Measurements from ENCODE around the gene TMEM52. TPM values are rescaled to one million over a fixed set of nuclear protein-coding genes. Genes with fewer than 3 reads are reported as not detected.

Gene TMEM52
- total and polyA plus RNA-seq, 2 experiments from 2014 or later = 3.6 to 5.8 TPM

GRCh38 chr1:1957533-1957961 is 38.5 kb upstream of the TMEM52 start:
- H3K9me2 ChIP-seq (replicated peaks; ENCODE audit: insufficient read depth) = no peaks in the 10 kb centered on the region
- no peaks in the 10 kb centered on the region for H3K27me3 ChIP-seq
- H3K4me2 ChIP-seq = no peak overlapping the region
- no peaks in the 10 kb centered on the region for H4K20me1 ChIP-seq (ENCODE audit: insufficient read depth, poor library complexity, severe bottlenecking)
- H2AFZ ChIP-seq = no peak overlapping the region
- no peak for TF ChIP-seq CTCF (IDR thresholded peaks at IDR 0.05; ENCODE audit: poor library complexity)
- TF ChIP-seq EZH2 (IDR thresholded peaks at IDR 0.05; ENCODE audit: borderline replicate concordance) = no peak
- no peak for TF ChIP-seq EZH2phosphoT487 (IDR thresholded peaks at IDR 0.05; ENCODE audit: low read depth, severe bottlenecking, unreplicated experiment)
- H3K4me3 ChIP-seq = no peak overlapping the region
- no peaks in the 10 kb centered on the region for H3K9me3 ChIP-seq (ENCODE audit: low read depth)
- WGBS (ENCODE audit: low lambda C conversion rate, missing lambda C conversion rate) = 81% methylated on average over 20 of the region's 22 CpGs
- no peaks in the 10 kb centered on the region for H3K79me2 ChIP-seq
- no peaks in the 10 kb centered on the region for H3K36me3 ChIP-seq (replicated peaks; ENCODE audit: insufficient read depth, low read depth)
- H3K4me1 ChIP-seq (ENCODE audit: insufficient read depth) = peaks cover 9% of the 10 kb centered on the region
- no peak for DNase-seq (ENCODE audit: low spot score)
- no peak overlapping the region for H3K27ac ChIP-seq

- no peak for TF ChIP-seq EZH2 (IDR thresholded peaks at IDR 0.05; ENCODE audit: borderline replicate concordance)
- no peak for TF ChIP-seq CTCF (IDR thresholded peaks at IDR 0.05; ENCODE audit: poor library complexity)
- TF ChIP-seq EZH2phosphoT487 (IDR thresholded peaks at IDR 0.05; ENCODE audit: low read depth, severe bottlenecking, unreplicated experiment) = no peak
- 96% methylated on average over 37 of the region's 38 CpGs for WGBS (ENCODE audit: low lambda C conversion rate, missing lambda C conversion rate)
- Histone ChIP-seq H3K4me1 (ENCODE audit: insufficient read depth) (peaks cover 9% of the 10 kb centered on the region), H3K27ac (no peak overlapping the region), H3K27me3 (no peaks in the 10 kb centered on the region), H3K9me2 (replicated peaks; ENCODE audit: insufficient read depth) (no peaks in the 10 kb centered on the region), H2AFZ (no peak overlapping the region), H3K79me2 (no peaks in the 10 kb centered on the region), H3K4me2 (no peak overlapping the region), H3K36me3 (replicated peaks; ENCODE audit: insufficient read depth, low read depth) (no peaks in the 10 kb centered on the region), H4K20me1 (ENCODE audit: insufficient read depth, poor library complexity, severe bottlenecking) (no peaks in the 10 kb centered on the region), H3K9me3 (ENCODE audit: low read depth) (no peaks in the 10 kb centered on the region), H3K4me3 (no peak overlapping the region)
- no peak for DNase-seq (ENCODE audit: low spot score)
These were observed 37.8 kb upstream of the TMEM52 start for GRCh38 chr1:1956586-1957532.

GRCh38 chr1:1956101-1956500 is 37.0 kb upstream of the TMEM52 start:
- Histone ChIP-seq H4K20me1 (ENCODE audit: insufficient read depth, poor library complexity, severe bottlenecking) (no peaks in the 10 kb centered on the region), H3K4me3 (no peak overlapping the region), H3K4me2 (no peak overlapping the region), H3K36me3 (replicated peaks; ENCODE audit: insufficient read depth, low read depth) (no peaks in the 10 kb centered on the region), H3K79me2 (no peaks in the 10 kb centered on the region), H3K9me3 (ENCODE audit: low read depth) (no peaks in the 10 kb centered on the region), H2AFZ (no peak overlapping the region), H3K27me3 (no peaks in the 10 kb centered on the region), H3K9me2 (replicated peaks; ENCODE audit: insufficient read depth) (no peaks in the 10 kb centered on the region), H3K4me1 (ENCODE audit: insufficient read depth) (peaks cover 9% of the 10 kb centered on the region), H3K27ac (no peak overlapping the region)
- no peak for TF ChIP-seq EZH2phosphoT487 (IDR thresholded peaks at IDR 0.05; ENCODE audit: low read depth, severe bottlenecking, unreplicated experiment)
- WGBS (ENCODE audit: low lambda C conversion rate, missing lambda C conversion rate) = 83% methylated on average over 7 of the region's 7 CpGs
- DNase-seq (ENCODE audit: low spot score) = no peak

GRCh38 chr1:1955621-1956094 is 36.6 kb upstream of the TMEM52 start:
- Histone ChIP-seq H3K9me2 (replicated peaks; ENCODE audit: insufficient read depth) (no peaks in the 10 kb centered on the region), H2AFZ (no peak overlapping the region), H3K9me3 (ENCODE audit: low read depth) (no peaks in the 10 kb centered on the region), H3K4me2 (no peak overlapping the region), H3K4me3 (no peak overlapping the region), H3K27me3 (no peaks in the 10 kb centered on the region), H3K79me2 (no peaks in the 10 kb centered on the region), H3K27ac (no peak overlapping the region), H4K20me1 (ENCODE audit: insufficient read depth, poor library complexity, severe bottlenecking) (no peaks in the 10 kb centered on the region), H3K4me1 (ENCODE audit: insufficient read depth) (peaks cover 8% of the 10 kb centered on the region), H3K36me3 (replicated peaks; ENCODE audit: insufficient read depth, low read depth) (no peaks in the 10 kb centered on the region)
- DNase-seq (ENCODE audit: low spot score) = no peak
- TF ChIP-seq EZH2phosphoT487 (IDR thresholded peaks at IDR 0.05; ENCODE audit: low read depth, severe bottlenecking, unreplicated experiment) = no peak
- no peak for TF ChIP-seq CTCF (IDR thresholded peaks at IDR 0.05; ENCODE audit: poor library complexity)
- no peak for TF ChIP-seq EZH2 (IDR thresholded peaks at IDR 0.05; ENCODE audit: borderline replicate concordance)
- 73% methylated on average over 14 of the region's 14 CpGs for WGBS (ENCODE audit: low lambda C conversion rate, missing lambda C conversion rate)

Measured in hepatocyte (in vitro differentiated cells).